NK-92 (cell line): Measurements from ENCODE around the gene SYNM.

Experiments
- DNase-seq: peaks from one replicate; lab custom pipeline; 2025; ENCODE audit not compliant: unreplicated experiment; lab: John Stamatoyannopoulos, UW

The SYNM gene

GRCh38 chr15:99138491-99138982, 33.7 kb downstream of the SYNM start:
- DNase-seq: no peak

GRCh38 chr15:99139276-99139675, 34.4 kb downstream of the SYNM start:
- no peak for DNase-seq

GRCh38 chr15:99140590-99140989, 35.7 kb downstream of the SYNM start:
- DNase-seq: no peak

GRCh38 chr15:99141943-99142342, 37.1 kb downstream of the SYNM start:
- DNase-seq: no peak

GRCh38 chr15:99142562-99142961, 37.7 kb downstream of the SYNM start:
- DNase-seq: no peak

GRCh38 chr15:99143242-99143641, 38.4 kb downstream of the SYNM start:
- no peak for DNase-seq

GRCh38 chr15:99143655-99144610, 39.1 kb downstream of the SYNM start:
- no peak for DNase-seq

- DNase-seq: no peak
Measured at GRCh38 chr15:99145005-99145404, 40.1 kb downstream of the SYNM start.

GRCh38 chr15:99145778-99146177, 40.9 kb downstream of the SYNM start:
- no peak for DNase-seq

- no peak for DNase-seq
Measured at GRCh38 chr15:99146661-99147060, 41.8 kb downstream of the SYNM start.

- no peak for DNase-seq
Measured at GRCh38 chr15:99148851-99149276, 44.0 kb downstream of the SYNM start.

GRCh38 chr15:99149366-99149765, 44.5 kb downstream of the SYNM start:
- DNase-seq: no peak

- DNase-seq: no peak
Measured at GRCh38 chr15:99151156-99151555, 46.3 kb downstream of the SYNM start.

- no peak for DNase-seq
Measured at GRCh38 chr15:99153026-99153535, 48.2 kb downstream of the SYNM start.

GRCh38 chr15:99154271-99154670, 49.4 kb downstream of the SYNM start:
- DNase-seq: no peak

- DNase-seq: no peak
Measured at GRCh38 chr15:99155961-99156443, 51.1 kb downstream of the SYNM start.

- DNase-seq: no peak
Measured at GRCh38 chr15:99157456-99157855, 52.6 kb downstream of the SYNM start.

- no peak for DNase-seq
Measured at GRCh38 chr15:99158626-99159412, 53.9 kb downstream of the SYNM start.

GRCh38 chr15:99163271-99164062, 58.6 kb downstream of the SYNM start:
- DNase-seq: no peak

GRCh38 chr15:99164119-99164518, 59.2 kb downstream of the SYNM start:
- no peak for DNase-seq
